DND-41 (cell line): ENCODE data around the gene UNC13B.

Experiments used
- CTCF ChIP-seq: IDR thresholded peaks from 2 replicates; pipeline ENCODE4 v1.5.1; 2012; ENCODE audit warnings: borderline replicate concordance, low read length, moderate library complexity, mild to moderate bottlenecking; ENCODE audit not compliant: poor library complexity, severe bottlenecking; ENCODE audit errors: extremely low read depth
- EZH2 ChIP-seq: IDR thresholded peaks from 3 replicates; pipeline ENCODE4 v1.6.1; 2012; ENCODE audit warnings: borderline replicate concordance, low read depth, mild to moderate bottlenecking, moderate library complexity, low read length, inconsistent platforms; ENCODE audit not compliant: severe bottlenecking

- TF ChIP-seq CTCF (no peak), EZH2 (no peak)
These were observed 269.7 kb downstream of the UNC13B start for GRCh38 chr9:35431467-35431866.
